ENCODE measurements around the gene CALHM4. TPM values are rescaled to one million over a fixed set of nuclear protein-coding genes. Genes with fewer than 3 reads are reported as not detected.

CALHM4 gene
- total RNA-seq, 4 donors from 2014 or later: not detected

DNA sequence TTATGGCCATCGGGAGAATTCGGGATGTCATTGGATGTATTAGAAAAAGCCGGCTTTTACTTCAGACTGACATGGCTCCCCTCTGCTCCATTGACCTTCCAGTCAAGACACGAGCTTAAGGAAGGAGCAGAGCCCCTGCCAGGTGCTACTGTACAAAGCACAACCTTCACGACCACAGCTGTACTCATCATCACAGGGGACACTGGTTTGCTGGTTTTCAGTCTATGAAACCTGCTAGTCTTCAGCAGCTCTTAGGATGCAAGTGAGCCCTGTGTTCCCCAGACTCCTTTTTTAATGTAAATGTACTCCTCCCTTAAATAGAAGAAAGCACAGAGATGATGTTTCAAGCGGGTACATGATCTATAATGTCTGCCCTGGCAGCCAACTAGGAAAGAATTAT, 6.2 kb upstream of the CALHM4 start:
- WGBS, 2 donors: 88 to 90% methylated on average over 5 to 6 of the region's 6 CpGs
- DNase-seq: no peak
- Histone ChIP-seq H3K4me3 (no peak overlapping the region), H3K9me3 (no peaks in the 10 kb centered on the region), H3K36me3 (no peaks in the 10 kb centered on the region), H3K27ac (no peak overlapping the region), H3K4me1 (no peaks in the 10 kb centered on the region), H3K27me3 (peaks cover 0 to 7% (median 0%) of the 10 kb centered on the region in 4 donors)
- intact Hi-C loops (cut with DNase I): no loop called here
- no peak for TF ChIP-seq POLR2A (IDR thresholded peaks at IDR 0.05)
- TF ChIP-seq, protein P1, sequence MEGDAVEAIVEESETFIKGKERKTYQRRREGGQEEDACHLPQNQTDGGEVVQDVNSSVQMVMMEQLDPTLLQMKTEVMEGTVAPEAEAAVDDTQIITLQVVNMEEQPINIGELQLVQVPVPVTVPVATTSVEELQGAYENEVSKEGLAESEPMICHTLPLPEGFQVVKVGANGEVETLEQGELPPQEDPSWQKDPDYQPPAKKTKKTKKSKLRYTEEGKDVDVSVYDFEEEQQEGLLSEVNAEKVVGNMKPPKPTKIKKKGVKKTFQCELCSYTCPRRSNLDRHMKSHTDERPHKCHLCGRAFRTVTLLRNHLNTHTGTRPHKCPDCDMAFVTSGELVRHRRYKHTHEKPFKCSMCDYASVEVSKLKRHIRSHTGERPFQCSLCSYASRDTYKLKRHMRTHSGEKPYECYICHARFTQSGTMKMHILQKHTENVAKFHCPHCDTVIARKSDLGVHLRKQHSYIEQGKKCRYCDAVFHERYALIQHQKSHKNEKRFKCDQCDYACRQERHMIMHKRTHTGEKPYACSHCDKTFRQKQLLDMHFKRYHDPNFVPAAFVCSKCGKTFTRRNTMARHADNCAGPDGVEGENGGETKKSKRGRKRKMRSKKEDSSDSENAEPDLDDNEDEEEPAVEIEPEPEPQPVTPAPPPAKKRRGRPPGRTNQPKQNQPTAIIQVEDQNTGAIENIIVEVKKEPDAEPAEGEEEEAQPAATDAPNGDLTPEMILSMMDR (IDR thresholded peaks at IDR 0.05): no peak

DNA sequence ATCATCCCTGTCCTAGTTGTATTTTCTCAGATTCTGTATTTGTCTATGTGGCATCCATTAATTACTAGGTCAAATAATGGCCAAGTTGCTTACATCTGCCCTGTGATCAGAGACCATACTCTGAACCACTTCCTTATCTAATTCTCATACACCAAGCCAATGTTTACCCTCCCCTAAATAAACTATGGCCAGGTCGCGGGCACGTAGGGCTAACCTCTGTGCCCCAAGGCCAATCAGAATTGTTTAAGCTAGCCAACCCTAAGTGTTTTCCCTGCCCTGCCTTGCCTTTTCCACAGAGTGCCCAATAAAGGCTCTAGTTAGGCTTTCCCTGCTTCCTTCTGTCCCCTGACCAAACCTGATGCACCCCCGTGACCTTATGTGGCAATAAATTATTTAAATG, 2.8 kb upstream of the CALHM4 start:
- 55 to 65% methylated on average over 4 of the region's 4 CpGs for WGBS, 2 donors
- intact Hi-C loops (cut with DNase I): no loop called here
- Histone ChIP-seq H3K4me1 (no peaks in the 10 kb centered on the region), H3K4me3 (no peak overlapping the region), H3K9me3 (no peaks in the 10 kb centered on the region), H3K36me3 (no peaks in the 10 kb centered on the region), H3K27ac (no peak overlapping the region), H3K27me3 (no peaks in the 10 kb centered on the region)
- no peak for TF ChIP-seq POLR2A (IDR thresholded peaks at IDR 0.05)
- DNase-seq: no peak

DNA sequence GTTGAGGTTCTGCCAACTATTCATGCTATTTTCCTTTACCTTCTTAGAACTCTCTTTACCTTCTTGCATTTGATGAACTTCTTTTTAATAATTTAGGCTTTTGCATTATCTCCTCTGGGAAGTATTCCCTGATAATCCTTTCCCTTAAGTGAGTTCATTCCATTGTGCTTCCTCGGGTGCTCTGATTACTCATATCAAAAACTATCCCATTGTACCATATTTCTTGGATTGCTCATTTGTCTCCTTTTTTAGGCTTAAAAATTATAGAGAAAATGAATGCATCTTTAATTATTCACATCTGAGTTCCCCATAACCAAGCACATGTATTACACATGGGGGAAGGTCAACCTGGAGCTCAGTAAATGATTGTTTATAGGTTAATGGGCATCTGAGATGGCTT, 2.5 kb downstream of the CALHM4 start:
- Histone ChIP-seq H3K4me3 (no peak overlapping the region), H3K4me1 (peaks cover 0 to 8% (median 0%) of the 10 kb centered on the region in 3 donors), H3K27ac (no peak overlapping the region), H3K9me3 (no peaks in the 10 kb centered on the region), H3K27me3 (no peaks in the 10 kb centered on the region), H3K36me3 (no peaks in the 10 kb centered on the region)
- DNase-seq: no peak
- TF ChIP-seq, protein P1 (IDR thresholded peaks at IDR 0.05): no peak
- no peak for TF ChIP-seq POLR2A (IDR thresholded peaks at IDR 0.05)
- 13 to 38% methylated on average over 1 of the region's 1 CpG for WGBS, 2 donors
- intact Hi-C loops (cut with DNase I): no loop called here

DNA sequence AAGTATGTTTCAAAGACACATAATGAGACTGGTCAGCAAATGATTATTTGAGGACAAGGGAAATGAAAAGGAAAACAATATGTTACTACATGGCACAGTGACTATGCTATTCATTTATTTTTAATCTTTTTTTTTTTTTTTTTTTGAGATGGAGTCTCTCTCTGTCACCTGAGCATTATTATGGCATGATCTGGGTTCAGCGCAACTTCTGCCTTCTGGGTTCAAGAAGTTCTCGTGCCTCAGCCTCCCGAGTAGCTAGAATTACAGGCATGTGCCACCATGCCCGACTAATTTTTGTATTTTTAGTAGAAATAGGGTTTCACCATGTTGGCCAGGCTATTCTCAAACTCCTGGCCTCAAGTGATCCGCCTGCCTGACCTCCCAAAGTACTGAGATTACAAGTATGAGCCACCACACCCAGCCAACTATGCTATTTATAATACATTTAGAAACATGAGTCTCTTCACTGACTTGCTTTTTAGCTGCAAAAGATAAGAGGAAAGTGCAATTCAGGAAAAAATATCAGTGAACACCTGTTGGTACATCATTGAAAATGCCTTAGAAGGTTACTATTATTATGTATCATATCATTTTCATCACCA, 3.4 kb downstream of the CALHM4 start:
- intact Hi-C loops (cut with DNase I): no loop called here
- H3K4me3 ChIP-seq: no peak overlapping the region
- no peak for TF ChIP-seq POLR2A (IDR thresholded peaks at IDR 0.05)
- TF ChIP-seq, protein P1 (IDR thresholded peaks at IDR 0.05): no peak

DNA sequence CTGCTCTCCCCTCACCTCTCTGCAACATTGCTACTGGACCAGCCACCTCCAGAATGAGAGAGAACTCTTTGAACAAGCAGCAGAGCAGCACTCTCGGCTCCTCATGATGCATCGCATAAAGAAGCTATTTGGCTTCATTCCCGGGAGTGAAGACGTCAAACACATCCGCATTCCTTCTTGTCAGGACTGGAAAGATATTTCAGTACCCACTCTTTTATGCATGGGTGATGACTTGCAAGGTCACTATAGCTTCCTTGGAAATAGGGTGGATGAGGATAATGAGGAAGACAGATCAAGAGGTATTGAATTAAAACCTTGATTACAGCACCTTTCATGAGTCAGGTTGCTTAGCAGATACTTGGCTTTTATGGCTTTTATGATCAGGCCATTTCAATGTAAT, 4.3 kb downstream of the CALHM4 start:
- no peak for DNase-seq
- intact Hi-C loops (cut with DNase I): no loop called here
- 13 to 17% methylated on average over 5 of the region's 5 CpGs for WGBS, 2 donors
- Histone ChIP-seq H3K9me3 (no peaks in the 10 kb centered on the region), H3K27me3 (no peaks in the 10 kb centered on the region), H3K27ac (no peak overlapping the region), H3K4me1 (peaks cover 0 to 11% (median 0%) of the 10 kb centered on the region in 3 donors), H3K4me3 (no peak overlapping the region), H3K36me3 (no peaks in the 10 kb centered on the region)
- TF ChIP-seq, protein P1 (IDR thresholded peaks at IDR 0.05): no peak
- TF ChIP-seq POLR2A (IDR thresholded peaks at IDR 0.05): no peak

More for the DNA sequence above, 3.4 kb downstream of the CALHM4 start:
- Histone ChIP-seq H3K27ac (no peak overlapping the region), H3K27me3 (no peaks in the 10 kb centered on the region), H3K9me3 (no peaks in the 10 kb centered on the region), H3K4me1 (peaks cover 0 to 11% (median 0%) of the 10 kb centered on the region in 3 donors), H3K36me3 (no peaks in the 10 kb centered on the region)
- DNase-seq: no peak
- WGBS, 2 donors: 87 to 94% methylated on average over 5 of the region's 5 CpGs

DNA sequence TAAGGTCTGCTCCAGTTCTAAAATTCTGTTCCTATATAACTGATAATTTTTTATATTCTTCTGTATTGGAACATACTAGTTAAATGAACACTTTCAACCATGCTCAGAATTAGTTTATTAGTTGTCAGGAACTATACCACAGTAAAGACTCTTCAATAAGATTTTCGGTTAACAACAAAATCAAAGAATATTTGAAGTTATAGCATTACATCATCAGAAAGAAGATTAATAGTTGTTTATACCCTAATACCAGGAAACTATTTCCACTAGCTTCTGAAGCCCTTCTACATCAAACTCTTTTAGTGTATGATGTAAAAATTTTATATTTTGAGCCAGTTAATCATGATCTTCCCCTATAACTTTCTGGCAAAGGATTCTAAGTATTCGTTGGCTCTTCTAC, 6.6 kb downstream of the CALHM4 start:
- H3K36me3 ChIP-seq: no peaks in the 10 kb centered on the region
- TF ChIP-seq, protein P1 (IDR thresholded peaks at IDR 0.05): no peak
- no peak for TF ChIP-seq POLR2A (IDR thresholded peaks at IDR 0.05)
- no peak for DNase-seq
- WGBS, 2 donors: 70 to 81% methylated on average over 2 of the region's 2 CpGs
- H3K9me3 ChIP-seq: no peaks in the 10 kb centered on the region
- H3K27me3 ChIP-seq: no peaks in the 10 kb centered on the region
- no peak overlapping the region for H3K4me3 ChIP-seq
- H3K4me1 ChIP-seq: peaks cover 0 to 17% (median 0%) of the 10 kb centered on the region in 3 donors
- no peak overlapping the region for H3K27ac ChIP-seq
- intact Hi-C loops (cut with DNase I): no loop called here

Data from esophagus squamous epithelium (tissue), 5 donors.